GM18508 (cell line): ENCODE data around the gene FGD1.
A peak's percentile ranks its signal among the peaks of the same experiment; 100 is the strongest.
"Not testable (repeated sequence)": the region's sequence is repeated elsewhere in the genome, so short reads cannot be mapped to it uniquely, and the experiment has no call there.

Source experiments
- ATAC-seq: cut with Tn5 transposase; IDR thresholded peaks from one replicate; pipeline ENCODE4 v1.9.1; 2021; ENCODE audit warnings: moderate number of reproducible peaks; ENCODE audit not compliant: insufficient read depth, unreplicated experiment

Gene FGD1

GRCh38 chrX:54495814-54496516, at the start of gene FGD1:
Gene FGD1 (minus strand): TSS chrX:54496234. CDS start chrX:54495432, 802 bp downstream.
- ATAC-seq, result no peak

- not testable (repeated sequence) for ATAC-seq
Measured at GRCh38 chrX:54542239-54542638, 46.2 kb upstream of the FGD1 start.

DNA sequence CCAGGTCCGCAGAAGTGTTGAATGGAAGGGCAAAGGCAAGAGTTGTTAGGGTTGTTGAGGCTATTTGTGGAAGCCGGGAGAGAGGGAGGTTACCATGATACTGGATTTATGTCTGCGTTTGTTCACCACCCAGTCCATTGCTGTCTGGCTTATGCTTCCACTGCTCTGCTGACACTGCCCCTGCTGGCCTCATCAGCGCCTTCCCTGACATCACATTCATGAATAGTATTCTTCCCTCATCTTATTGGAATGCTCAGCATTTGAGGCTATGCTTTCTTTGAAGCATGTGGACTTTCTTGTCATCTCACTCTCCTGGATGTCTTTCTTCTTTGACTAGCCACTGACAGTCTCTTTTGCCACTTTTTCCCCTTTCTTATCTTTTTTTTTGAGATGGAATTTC, 44.3 kb upstream of the FGD1 start:
- ATAC-seq, result no peak

GRCh38 chrX:54534271-54534670, 38.2 kb upstream of the FGD1 start:
- ATAC-seq, result no peak

GRCh38 chrX:54530357-54530900, 34.4 kb upstream of the FGD1 start:
- ATAC-seq, result peak; percentile 16

DNA sequence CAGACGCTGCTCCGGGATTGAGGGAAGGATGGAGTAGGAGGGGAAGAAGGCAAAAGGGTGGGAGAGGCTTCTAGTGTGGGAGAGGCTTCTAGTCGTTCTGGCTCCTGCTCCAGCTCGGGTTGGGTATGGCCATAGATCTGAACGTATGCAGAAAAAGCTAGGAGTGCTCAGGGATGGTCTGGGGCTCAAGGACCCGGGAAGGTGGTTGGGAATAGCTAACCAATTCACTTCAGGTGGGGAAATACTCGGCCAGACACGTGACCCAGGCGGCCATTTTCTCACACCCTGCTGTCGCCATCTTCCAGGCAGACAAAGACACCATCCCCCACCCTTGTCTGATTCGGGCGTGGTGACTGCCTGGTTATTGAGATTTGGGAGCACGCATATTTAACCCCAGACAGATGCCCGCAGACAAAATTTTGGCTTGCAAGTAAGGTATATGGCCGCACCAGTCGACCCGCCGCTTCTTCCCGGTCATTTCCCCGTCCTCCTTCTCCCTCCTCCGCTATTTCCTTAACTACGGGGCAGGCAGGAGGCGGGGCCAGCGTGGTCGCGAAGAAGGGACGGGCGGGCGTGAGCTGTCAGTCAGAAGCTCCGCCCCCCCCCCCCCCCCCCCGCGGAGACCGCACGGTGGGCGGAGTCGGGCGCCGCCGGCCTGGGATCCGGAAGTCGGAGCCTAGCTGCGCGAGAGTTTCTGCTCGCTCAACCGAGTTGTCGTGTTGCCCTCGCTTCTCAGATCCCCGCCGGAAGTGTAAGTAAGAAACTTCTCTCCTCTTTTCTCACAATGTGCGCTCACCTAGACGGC, 33.7 kb upstream of the FGD1 start, which contains the start of gene GNL3L:
GNL3L (plus strand) TSS at position 668 of the 805 bp plus-strand sequence. CDS start 2,348 bp downstream, outside the sequence.
- peak; percentile 48 for ATAC-seq

DNA sequence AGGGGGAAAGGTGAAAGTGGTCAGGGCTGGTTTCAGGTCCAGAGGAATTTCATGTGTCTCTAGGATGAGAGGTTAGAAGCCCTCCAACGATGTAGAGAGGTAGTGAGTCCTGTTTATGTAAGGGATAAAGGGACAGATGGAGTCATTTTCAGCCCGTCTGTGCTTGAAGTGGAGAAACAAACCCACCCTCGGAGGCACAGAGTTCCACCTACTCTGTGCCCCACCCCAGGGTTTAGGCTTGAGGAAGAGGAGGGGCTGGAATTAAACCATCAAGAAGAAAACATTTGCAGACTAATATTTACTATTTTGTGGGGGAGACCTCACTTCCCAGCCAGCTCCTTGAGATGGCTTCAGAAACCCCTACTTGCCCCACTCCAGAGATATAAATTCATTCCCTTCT, 33.1 kb upstream of the FGD1 start:
- no peak for ATAC-seq

GRCh38 chrX:54509400-54509799, 13.4 kb upstream of the FGD1 start:
- ATAC-seq, result no peak

GRCh38 chrX:54496936-54497335, 902 bp upstream of the FGD1 start:
- ATAC-seq, result no peak

DNA sequence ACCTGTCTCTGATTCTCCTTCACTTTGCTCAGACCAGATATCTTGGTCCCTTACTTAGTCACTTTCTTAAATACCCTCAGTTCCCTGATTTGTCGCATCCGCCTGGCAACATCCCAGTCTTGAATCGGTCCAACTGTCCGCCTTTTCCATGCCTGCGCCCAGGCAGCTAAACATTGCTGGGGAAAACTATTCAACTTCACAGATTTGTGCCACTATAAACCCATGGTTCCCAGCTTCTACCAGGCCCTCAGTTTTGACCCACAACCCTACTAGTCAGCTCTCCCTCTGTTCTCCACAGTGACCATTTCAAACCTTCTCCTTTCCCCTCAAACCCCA, 451 bp upstream of the FGD1 start:
- no peak for ATAC-seq

GRCh38 chrX:54494989-54495813, 833 bp downstream of the FGD1 start:
- ATAC-seq, result no peak

DNA sequence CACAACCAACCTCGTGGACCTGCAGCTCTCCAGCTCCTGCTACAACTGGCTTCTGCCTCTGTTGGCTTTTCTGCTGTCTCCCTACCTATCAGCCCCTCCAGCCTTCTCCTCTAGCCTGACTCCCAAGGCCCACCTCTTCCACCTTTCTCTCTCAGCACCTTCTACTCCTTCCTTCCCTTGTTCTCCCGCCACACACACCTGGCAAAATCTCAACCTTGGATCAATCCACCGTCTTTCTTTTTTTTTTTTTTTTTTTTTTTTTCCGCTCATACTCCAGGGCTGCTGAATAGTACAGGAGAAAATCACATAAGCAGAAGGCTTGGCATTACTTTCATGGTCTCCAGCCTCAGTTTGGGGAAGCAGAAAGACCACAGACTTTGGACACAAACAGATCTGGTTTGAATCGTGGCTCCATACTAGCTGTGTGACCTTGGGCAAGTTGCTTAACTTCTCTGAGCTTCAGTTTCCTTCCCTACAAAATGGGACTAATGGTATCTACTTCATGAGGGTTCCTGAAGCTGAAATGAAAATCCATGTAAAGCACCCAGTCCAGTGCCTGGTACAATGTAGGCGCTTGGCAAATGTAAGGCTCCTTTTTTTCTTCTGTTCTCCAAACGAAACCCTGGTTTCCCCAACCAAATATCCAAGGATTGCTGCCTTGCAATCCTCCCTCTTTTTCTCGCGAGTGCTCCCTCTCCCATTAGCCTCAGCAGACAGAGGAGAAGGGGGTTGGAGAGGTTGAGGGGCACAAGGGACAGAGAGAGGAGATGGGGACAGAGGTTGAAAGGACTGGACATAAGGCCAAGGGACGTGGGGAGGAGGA, 1.7 kb downstream of the FGD1 start:
- ATAC-seq, result no peak

- ATAC-seq, result no peak
Measured at GRCh38 chrX:54492340-54492739, 3.7 kb downstream of the FGD1 start.

DNA sequence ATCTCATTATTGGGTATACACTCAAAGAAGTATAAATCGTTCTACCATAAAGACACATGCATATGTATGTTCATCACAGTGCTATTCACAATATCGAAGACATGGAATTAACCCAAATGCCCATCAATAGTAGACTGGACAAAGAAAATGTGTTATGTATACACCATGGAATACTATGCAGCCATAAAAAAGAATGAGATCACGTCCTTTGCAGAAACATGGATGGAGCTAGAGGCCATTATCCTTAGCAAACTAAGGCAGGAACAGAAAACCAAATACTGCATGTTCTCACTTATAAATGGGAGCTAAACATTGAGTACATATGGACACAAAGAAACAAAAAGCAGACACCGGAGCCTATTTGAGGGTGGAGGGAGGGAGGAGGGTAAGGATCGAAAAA, 6.2 kb downstream of the FGD1 start:
- ATAC-seq, result not testable (repeated sequence)

GRCh38 chrX:54484666-54485065, 11.4 kb downstream of the FGD1 start:
- ATAC-seq, result no peak

DNA sequence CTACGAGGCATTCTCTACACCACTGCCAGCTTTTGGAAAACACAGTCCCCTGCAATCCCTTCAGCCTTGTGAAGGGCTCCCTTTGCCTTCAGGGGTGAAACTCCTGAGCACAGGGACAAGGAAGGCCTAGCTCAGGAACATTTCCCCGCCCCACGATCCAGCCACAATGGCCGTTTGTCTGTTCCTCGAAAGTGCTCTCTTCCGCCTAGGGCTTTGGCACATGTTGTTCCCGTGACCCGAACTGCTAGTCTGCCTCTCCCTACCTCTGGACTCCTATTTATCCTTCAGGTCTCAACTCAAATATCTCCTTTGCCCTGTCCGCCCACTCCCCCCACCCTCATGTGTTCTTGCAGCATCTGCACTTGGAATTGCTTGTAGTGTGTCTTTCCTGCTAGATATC, 12.1 kb downstream of the FGD1 start:
- no peak for ATAC-seq

- no peak for ATAC-seq
Measured at GRCh38 chrX:54482839-54483593, 13.0 kb downstream of the FGD1 start.

DNA sequence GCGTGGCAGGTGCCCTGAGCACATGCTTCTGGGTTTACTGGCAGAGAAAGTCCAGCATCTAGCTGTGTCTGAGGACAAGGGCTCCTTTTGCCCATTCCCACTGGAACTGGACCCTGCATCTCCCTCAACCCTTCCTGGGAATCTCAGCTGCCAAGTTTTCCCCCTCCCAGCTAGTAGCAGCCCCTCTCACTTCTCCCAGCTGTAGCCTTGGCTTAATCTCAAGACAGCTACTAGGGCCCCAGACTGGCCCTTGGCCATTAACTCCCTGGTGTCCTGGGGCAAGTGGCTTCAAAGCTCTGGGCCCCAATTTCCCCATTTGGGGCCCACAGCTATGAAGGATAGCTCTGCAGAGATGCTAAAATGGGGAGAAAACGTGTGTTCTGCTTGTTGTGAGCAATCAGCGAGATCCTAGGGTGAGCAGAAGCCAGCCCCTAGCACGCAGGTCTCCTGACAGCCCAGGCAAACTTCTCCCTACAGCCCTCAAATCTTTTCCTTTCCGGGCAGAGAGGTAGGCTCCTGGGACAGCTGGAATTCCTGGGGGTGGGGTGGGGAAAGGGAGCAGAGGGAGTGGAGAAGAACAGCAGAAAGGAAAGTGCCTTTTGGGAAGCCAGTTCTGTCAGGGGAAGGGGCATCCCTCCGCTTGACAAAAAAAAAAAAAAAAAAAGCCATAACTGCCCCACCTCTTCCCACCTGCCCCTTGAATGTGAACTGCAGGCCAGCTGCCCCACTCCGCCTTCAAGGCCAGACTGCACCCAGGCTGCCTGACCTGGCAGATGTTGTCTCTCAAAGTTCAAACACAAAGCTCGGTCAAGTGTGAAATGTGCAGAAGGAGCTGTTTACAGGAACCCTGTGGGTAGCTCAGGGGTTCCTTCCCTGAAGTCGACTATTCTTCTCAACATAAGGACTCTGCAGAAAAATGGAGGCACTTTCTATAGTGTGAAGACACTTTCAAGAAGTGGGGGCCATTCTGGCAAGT, 16.6 kb downstream of the FGD1 start:
- ATAC-seq, result no peak
